ENCODE data around the gene ZNF433.

DNA sequence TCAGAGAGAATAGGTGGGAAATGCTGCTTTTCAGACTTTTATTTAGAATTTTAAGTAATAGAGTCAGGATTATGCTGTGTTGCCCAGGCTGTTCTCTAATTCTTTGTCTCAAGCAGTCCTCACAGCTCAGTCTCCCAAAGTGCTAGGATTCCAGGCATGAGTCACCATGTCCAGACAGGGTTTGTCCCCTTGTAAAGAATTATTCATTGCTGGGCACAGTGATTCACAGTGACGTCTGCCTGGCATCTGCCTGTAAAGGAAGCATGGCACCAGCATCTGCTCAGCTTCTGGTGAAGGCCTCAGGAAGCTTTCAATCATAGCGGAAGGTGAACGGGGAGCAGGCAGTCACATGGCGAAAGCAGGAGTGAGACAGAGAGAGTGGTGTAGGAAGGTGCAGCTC, 53.0 kb downstream of the ZNF433 start:
- TF ChIP-seq, protein P1, sequence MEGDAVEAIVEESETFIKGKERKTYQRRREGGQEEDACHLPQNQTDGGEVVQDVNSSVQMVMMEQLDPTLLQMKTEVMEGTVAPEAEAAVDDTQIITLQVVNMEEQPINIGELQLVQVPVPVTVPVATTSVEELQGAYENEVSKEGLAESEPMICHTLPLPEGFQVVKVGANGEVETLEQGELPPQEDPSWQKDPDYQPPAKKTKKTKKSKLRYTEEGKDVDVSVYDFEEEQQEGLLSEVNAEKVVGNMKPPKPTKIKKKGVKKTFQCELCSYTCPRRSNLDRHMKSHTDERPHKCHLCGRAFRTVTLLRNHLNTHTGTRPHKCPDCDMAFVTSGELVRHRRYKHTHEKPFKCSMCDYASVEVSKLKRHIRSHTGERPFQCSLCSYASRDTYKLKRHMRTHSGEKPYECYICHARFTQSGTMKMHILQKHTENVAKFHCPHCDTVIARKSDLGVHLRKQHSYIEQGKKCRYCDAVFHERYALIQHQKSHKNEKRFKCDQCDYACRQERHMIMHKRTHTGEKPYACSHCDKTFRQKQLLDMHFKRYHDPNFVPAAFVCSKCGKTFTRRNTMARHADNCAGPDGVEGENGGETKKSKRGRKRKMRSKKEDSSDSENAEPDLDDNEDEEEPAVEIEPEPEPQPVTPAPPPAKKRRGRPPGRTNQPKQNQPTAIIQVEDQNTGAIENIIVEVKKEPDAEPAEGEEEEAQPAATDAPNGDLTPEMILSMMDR (IDR thresholded peaks at IDR 0.05), result no peak
- TF ChIP-seq POLR2AphosphoS5 (IDR thresholded peaks at IDR 0.05; ENCODE audit: insufficient read depth in 1 of 2, low read depth in 1 of 2), result no peak
- no peak for TF ChIP-seq POLR2A (IDR thresholded peaks at IDR 0.05)

Measured in vagina (tissue), 2 donors.